Astrocyte of the spinal cord (primary cell): ENCODE data around the gene MOV10L1.

Source experiments
- DNase-seq: peaks from one replicate; pipeline ENCODE4 v3.0.0; 2011; ENCODE audit warnings: low read depth, low spot score
- H3K4me3 ChIP-seq: 2 replicates; pipeline ENCODE4 v1.5.1; 2011; ENCODE audit warnings: low read depth, mild to moderate bottlenecking, low read length, moderate library complexity
- CTCF ChIP-seq: IDR thresholded peaks from 2 replicates; pipeline ENCODE4 v1.5.1; 2012; ENCODE audit warnings: low read depth, mild to moderate bottlenecking, low read length, inconsistent platforms
- in situ Hi-C: cut with HindIII; loops from 2 replicates; pipeline ENCODE4 v1.10.0; 2017; ENCODE audit warnings: low sequenced_read_pairs

MOV10L1 gene

GRCh38 chr22:50105208-50106100, 15.6 kb downstream of the MOV10L1 start:
- in situ Hi-C loops = no loop called here
- H3K4me3 ChIP-seq = no peak overlapping the region
- DNase-seq = no peak

GRCh38 chr22:50107529-50107928, 17.7 kb downstream of the MOV10L1 start:
- no peak for TF ChIP-seq CTCF
- in situ Hi-C loops = no loop called here
- no peak overlapping the region for H3K4me3 ChIP-seq
- no peak for DNase-seq

More at GRCh38 chr22:50105208-50106100, 15.6 kb downstream of the MOV10L1 start:
- TF ChIP-seq CTCF = no peak

GRCh38 chr22:50111056-50111455, 21.2 kb downstream of the MOV10L1 start:
- no peak for TF ChIP-seq CTCF
- no peak overlapping the region for H3K4me3 ChIP-seq
- no peak for DNase-seq
- in situ Hi-C loops = no loop called here

- DNase-seq = peak; percentile 77
- TF ChIP-seq CTCF = no peak
- in situ Hi-C loops = no loop called here
- no peak overlapping the region for H3K4me3 ChIP-seq
These were observed 22.6 kb downstream of the MOV10L1 start for GRCh38 chr22:50112151-50113118.

- in situ Hi-C loops = no loop called here
- H3K4me3 ChIP-seq = peak overlapping the region; percentile 1
- peak; percentile 75 for DNase-seq
- TF ChIP-seq CTCF = no peak
These were observed 24.6 kb downstream of the MOV10L1 start for GRCh38 chr22:50114221-50115021.

GRCh38 chr22:50115693-50116092, 25.9 kb downstream of the MOV10L1 start:
- no peak for DNase-seq
- no peak overlapping the region for H3K4me3 ChIP-seq
- TF ChIP-seq CTCF = no peak
- in situ Hi-C loops = no loop called here
